ENCODE measurements around the gene CXorf58. TPM values are rescaled to one million over a fixed set of nuclear protein-coding genes. Genes with fewer than 3 reads are reported as not detected.
"Not testable (repeated sequence)": the region's sequence is repeated elsewhere in the genome, so short reads cannot be mapped to it uniquely, and the experiment has no call there.

Gene CXorf58
- total RNA-seq (2014; rRNA removed; shearing (Covaris generic)) (0.56 TPM in 1 of 2 replicates, not detected in the other), polyA plus RNA-seq (2016; fragmentation: Nextera tagmentation; extraction: Ambion mirVana) (not detected in 2 replicates)
- long read RNA-seq: 0 reads

GRCh38 chrX:23907498-23908218 lies at the start of gene CXorf58, which contains the start of gene APOO:
TSS of gene CXorf58 (plus strand) at chrX:23908006. CDS start at chrX:23910303, 2,297 bp downstream.
TSS of gene APOO (minus strand) at chrX:23907938. CDS start at chrX:23907702, 236 bp downstream.
- Histone ChIP-seq H3F3A (replicated peaks; ENCODE audit: low read depth) (no peaks in the 10 kb centered on the region; the same call in 1 of the 2 replicates), H3K27ac (ENCODE audit: low read depth) (peak within 1 kb of the TSS; percentile 95), H3K4me2 (peak within 1 kb of the TSS; percentile 85), H3K27me3 (ENCODE audit: insufficient read depth) (no peaks in the 10 kb centered on the region), H3K9me2 (ENCODE audit: insufficient read depth) (no peaks in the 10 kb centered on the region), H3K79me2 (replicated peaks; ENCODE audit: insufficient read depth) (peaks cover 15% of the 10 kb centered on the region), H3K4me3 (peak within 1 kb of the TSS; percentile 77), H2AFZ (peak within 1 kb of the TSS; percentile 90; the same call in 1 of the 2 replicates), H3K4me1 (ENCODE audit: insufficient read depth) (peaks cover 9% of the 10 kb centered on the region), H4K20me1 (replicated peaks; ENCODE audit: insufficient read depth) (no peaks in the 10 kb centered on the region), H3K36me3 (ENCODE audit: insufficient read depth) (no peaks in the 10 kb centered on the region)
- Mint-ChIP-seq H3K9me3 (no peaks in the 10 kb centered on the region), H3K4me1 (peaks cover 15% of the 10 kb centered on the region; the same call in 2 of the 3 replicates), H3K36me3 (ENCODE audit: low read depth) (0 out of 3 replicates have a peak, but pooled peaks cover 3% of the 10 kb centered on the region), H3K4me3 (peak within 1 kb of the TSS; percentile 82), H3K27me3 (ENCODE audit: insufficient read depth, low read depth, poor library complexity) (no peaks in the 10 kb centered on the region), H3K27ac (peak within 1 kb of the TSS; percentile 92)
- peak; percentile 92 for ATAC-seq
- TF ChIP-seq JUNB (IDR thresholded peaks at IDR 0.05; ENCODE audit: unreplicated experiment) (no peak), EZH2 (IDR thresholded peaks at IDR 0.05; ENCODE audit: low read depth, unreplicated experiment) (no peak), CREB1 (CRISPR knock-in tag; IDR thresholded peaks at IDR 0.05; ENCODE audit: low read depth) (peak; percentile 53; the same call in 1 of the 2 replicates), NANOG (IDR thresholded peaks at IDR 0.05; ENCODE audit: borderline replicate concordance) (no peak), POLR2AphosphoS5 (IDR thresholded peaks at IDR 0.05; ENCODE audit: low read depth) (peak; percentile 56; the same call in 1 of the 2 replicates)
- TF ChIP-seq, protein P1, sequence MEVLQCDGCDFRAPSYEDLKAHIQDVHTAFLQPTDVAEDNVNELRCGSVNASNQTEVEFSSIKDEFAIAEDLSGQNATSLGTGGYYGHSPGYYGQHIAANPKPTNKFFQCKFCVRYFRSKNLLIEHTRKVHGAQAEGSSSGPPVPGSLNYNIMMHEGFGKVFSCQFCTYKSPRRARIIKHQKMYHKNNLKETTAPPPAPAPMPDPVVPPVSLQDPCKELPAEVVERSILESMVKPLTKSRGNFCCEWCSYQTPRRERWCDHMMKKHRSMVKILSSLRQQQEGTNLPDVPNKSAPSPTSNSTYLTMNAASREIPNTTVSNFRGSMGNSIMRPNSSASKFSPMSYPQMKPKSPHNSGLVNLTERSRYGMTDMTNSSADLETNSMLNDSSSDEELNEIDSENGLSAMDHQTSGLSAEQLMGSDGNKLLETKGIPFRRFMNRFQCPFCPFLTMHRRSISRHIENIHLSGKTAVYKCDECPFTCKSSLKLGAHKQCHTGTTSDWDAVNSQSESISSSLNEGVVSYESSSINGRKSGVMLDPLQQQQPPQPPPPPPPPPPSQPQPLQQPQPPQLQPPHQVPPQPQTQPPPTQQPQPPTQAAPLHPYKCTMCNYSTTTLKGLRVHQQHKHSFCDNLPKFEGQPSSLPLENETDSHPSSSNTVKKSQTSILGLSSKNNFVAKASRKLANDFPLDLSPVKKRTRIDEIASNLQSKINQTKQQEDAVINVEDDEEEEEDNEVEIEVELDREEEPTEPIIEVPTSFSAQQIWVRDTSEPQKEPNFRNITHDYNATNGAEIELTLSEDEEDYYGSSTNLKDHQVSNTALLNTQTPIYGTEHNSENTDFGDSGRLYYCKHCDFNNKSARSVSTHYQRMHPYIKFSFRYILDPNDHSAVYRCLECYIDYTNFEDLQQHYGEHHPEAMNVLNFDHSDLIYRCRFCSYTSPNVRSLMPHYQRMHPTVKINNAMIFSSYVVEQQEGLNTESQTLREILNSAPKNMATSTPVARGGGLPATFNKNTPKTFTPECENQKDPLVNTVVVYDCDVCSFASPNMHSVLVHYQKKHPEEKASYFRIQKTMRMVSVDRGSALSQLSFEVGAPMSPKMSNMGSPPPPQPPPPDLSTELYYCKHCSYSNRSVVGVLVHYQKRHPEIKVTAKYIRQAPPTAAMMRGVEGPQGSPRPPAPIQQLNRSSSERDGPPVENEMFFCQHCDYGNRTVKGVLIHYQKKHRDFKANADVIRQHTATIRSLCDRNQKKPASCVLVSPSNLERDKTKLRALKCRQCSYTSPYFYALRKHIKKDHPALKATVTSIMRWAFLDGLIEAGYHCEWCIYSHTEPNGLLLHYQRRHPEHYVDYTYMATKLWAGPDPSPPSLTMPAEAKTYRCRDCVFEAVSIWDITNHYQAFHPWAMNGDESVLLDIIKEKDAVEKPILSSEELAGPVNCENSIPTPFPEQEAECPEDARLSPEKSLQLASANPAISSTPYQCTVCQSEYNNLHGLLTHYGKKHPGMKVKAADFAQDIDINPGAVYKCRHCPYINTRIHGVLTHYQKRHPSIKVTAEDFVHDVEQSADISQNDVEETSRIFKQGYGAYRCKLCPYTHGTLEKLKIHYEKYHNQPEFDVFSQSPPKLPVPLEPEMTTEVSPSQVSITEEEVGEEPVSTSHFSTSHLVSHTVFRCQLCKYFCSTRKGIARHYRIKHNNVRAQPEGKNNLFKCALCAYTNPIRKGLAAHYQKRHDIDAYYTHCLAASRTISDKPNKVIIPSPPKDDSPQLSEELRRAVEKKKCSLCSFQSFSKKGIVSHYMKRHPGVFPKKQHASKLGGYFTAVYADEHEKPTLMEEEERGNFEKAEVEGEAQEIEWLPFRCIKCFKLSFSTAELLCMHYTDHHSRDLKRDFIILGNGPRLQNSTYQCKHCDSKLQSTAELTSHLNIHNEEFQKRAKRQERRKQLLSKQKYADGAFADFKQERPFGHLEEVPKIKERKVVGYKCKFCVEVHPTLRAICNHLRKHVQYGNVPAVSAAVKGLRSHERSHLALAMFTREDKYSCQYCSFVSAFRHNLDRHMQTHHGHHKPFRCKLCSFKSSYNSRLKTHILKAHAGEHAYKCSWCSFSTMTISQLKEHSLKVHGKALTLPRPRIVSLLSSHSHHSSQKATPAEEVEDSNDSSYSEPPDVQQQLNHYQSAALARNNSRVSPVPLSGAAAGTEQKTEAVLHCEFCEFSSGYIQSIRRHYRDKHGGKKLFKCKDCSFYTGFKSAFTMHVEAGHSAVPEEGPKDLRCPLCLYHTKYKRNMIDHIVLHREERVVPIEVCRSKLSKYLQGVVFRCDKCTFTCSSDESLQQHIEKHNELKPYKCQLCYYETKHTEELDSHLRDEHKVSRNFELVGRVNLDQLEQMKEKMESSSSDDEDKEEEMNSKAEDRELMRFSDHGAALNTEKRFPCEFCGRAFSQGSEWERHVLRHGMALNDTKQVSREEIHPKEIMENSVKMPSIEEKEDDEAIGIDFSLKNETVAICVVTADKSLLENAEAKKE (CRISPR knock-in tag; IDR thresholded peaks at IDR 0.05): no peak
- TF ChIP-seq, protein P2, sequence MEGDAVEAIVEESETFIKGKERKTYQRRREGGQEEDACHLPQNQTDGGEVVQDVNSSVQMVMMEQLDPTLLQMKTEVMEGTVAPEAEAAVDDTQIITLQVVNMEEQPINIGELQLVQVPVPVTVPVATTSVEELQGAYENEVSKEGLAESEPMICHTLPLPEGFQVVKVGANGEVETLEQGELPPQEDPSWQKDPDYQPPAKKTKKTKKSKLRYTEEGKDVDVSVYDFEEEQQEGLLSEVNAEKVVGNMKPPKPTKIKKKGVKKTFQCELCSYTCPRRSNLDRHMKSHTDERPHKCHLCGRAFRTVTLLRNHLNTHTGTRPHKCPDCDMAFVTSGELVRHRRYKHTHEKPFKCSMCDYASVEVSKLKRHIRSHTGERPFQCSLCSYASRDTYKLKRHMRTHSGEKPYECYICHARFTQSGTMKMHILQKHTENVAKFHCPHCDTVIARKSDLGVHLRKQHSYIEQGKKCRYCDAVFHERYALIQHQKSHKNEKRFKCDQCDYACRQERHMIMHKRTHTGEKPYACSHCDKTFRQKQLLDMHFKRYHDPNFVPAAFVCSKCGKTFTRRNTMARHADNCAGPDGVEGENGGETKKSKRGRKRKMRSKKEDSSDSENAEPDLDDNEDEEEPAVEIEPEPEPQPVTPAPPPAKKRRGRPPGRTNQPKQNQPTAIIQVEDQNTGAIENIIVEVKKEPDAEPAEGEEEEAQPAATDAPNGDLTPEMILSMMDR (conservative IDR thresholded peaks at IDR 0.05; ENCODE audit: low read depth in 2 of 2): peak; percentile 38 to 64; a peak in 3 of 4 replicates
- peak; percentile 92 for DNase-seq (ENCODE audit: low spot score)

GRCh38 chrX:23859238-23859637 lies 48.6 kb upstream of the CXorf58 start:
- not testable (repeated sequence) for H3K27me3 Mint-ChIP-seq (ENCODE audit: insufficient read depth, low read depth, poor library complexity)

More at GRCh38 chrX:23859238-23859637, 48.6 kb upstream of the CXorf58 start:
- not testable (repeated sequence) for H3K4me1 ChIP-seq (ENCODE audit: insufficient read depth); H3K4me3 Mint-ChIP-seq; H3K4me2 ChIP-seq; H3K27ac Mint-ChIP-seq; H3K79me2 ChIP-seq (replicated peaks; ENCODE audit: insufficient read depth); H3K4me1 Mint-ChIP-seq; ATAC-seq; H3F3A ChIP-seq (replicated peaks; ENCODE audit: low read depth); H2AFZ ChIP-seq; DNase-seq (ENCODE audit: low spot score); H3K27me3 ChIP-seq (ENCODE audit: insufficient read depth); H3K36me3 ChIP-seq (ENCODE audit: insufficient read depth); H3K9me2 ChIP-seq (ENCODE audit: insufficient read depth); H3K4me3 ChIP-seq; H3K36me3 Mint-ChIP-seq (ENCODE audit: low read depth); H3K9me3 Mint-ChIP-seq; H4K20me1 ChIP-seq (replicated peaks; ENCODE audit: insufficient read depth); H3K27ac ChIP-seq (ENCODE audit: low read depth)
